Aorta (tissue), 5 donors: Measurements from ENCODE around the gene MAP4K3. TPM values are rescaled to one million over a fixed set of nuclear protein-coding genes. Genes with fewer than 3 reads are reported as not detected.
"Not testable (repeated sequence)": the region's sequence is repeated elsewhere in the genome, so short reads cannot be mapped to it uniquely, and the experiment has no call there.

Experiments
- ATAC-seq: fragments of 200-7000 bp; cut with Tn5 transposase; one replicate; pipeline ENCODE4 v1.9.1; 2022; ENCODE audit warnings: moderate library complexity; ENCODE audit not compliant: low FRiP score
- DNase-seq, 2 donors: peaks; one replicate each; pipeline ENCODE4 v3.0.0-alpha.2; 2020
- H3K27ac ChIP-seq, 2 donors: one replicate each; pipeline ENCODE4 v1.5.1; 2013; ENCODE audit warnings: low read length in 2 of 2, mild to moderate bottlenecking in 2 of 2, moderate library complexity in 2 of 2, control low read depth in 1 of 2, inconsistent platforms in 1 of 2, low read depth in 1 of 2
- H3K27me3 ChIP-seq, 2 donors: one replicate each; pipeline ENCODE4 v1.6.1; 2013; ENCODE audit warnings: control low read depth in 1 of 2, low read length in 1 of 2, mild to moderate bottlenecking in 1 of 2, moderate library complexity in 1 of 2; ENCODE audit not compliant: insufficient read depth in 2 of 2, control insufficient read depth in 1 of 2
- H3K36me3 ChIP-seq, 2 donors: one replicate each; pipeline ENCODE4 v1.6.1; 2013; ENCODE audit warnings: control low read depth in 1 of 2, low read length in 1 of 2, mild to moderate bottlenecking in 1 of 2; ENCODE audit not compliant: insufficient read depth in 2 of 2, control insufficient read depth in 1 of 2
- H3K4me1 ChIP-seq, 2 donors: one replicate each; pipeline ENCODE4 v1.6.1; 2013; ENCODE audit warnings: low read length in 2 of 2, control low read depth in 1 of 2, mild to moderate bottlenecking in 1 of 2, moderate library complexity in 1 of 2; ENCODE audit not compliant: insufficient read depth in 2 of 2, control insufficient read depth in 1 of 2
- H3K4me3 ChIP-seq, 2 donors: one replicate each; pipeline ENCODE4 v1.5.1; 2013; ENCODE audit warnings: low read length in 2 of 2, control low read depth in 1 of 2, mild to moderate bottlenecking in 1 of 2
- H3K9me3 ChIP-seq: one replicate; pipeline ENCODE4 v1.6.1; 2013; ENCODE audit warnings: mild to moderate bottlenecking, low read length; ENCODE audit not compliant: control insufficient read depth
- WGBS, 2 donors: extraction: QIAGEN DNeasy Blood & Tissue Kit; methylation state at CpG; one replicate each; pipeline ENCODE4 v1.1.7; 2013; 5-methylcytosine and 5-hydroxymethylcytosine counted together
- intact Hi-C, 2 donors: fragments of 100-400 bp; cut with DNase I; formaldehyde crosslinking; loops; one replicate each; pipeline versions ENCODE4 v1.14.2 to v1.15.0; 2022
- polyA plus RNA-seq, 2 donors: library from polyadenylated mRNA; stranded (reverse); fragments of 200-250 nt; gene quantifications; one replicate each; pipeline ENCODE4 v1.2.3, GENCODE V29; 2013
- total RNA-seq, 2 donors: library from RNA; stranded (reverse); fragmentation: NEBNext Ultra II Directional; extraction: Animal tissue kit (Norgen Biotek cat#: 25700); gene quantifications; one replicate each; pipeline ENCODE4 v1.2.1, GENCODE V29; 2021
- donor health status: healthy with polysubstance abuse.
- donor health status: Bipolar disorder and iron deficiency.
- donor health status: DM: no; HTN: no; CAD: no.
- donor health status: DM: no; HTN: no; CAD: no.
- donor health status: DM: yes; HTN: yes; CAD: no.

Gene MAP4K3
- total and polyA plus RNA-seq, 4 donors = 13.9 to 50.8 (median 32.9) TPM

DNA sequence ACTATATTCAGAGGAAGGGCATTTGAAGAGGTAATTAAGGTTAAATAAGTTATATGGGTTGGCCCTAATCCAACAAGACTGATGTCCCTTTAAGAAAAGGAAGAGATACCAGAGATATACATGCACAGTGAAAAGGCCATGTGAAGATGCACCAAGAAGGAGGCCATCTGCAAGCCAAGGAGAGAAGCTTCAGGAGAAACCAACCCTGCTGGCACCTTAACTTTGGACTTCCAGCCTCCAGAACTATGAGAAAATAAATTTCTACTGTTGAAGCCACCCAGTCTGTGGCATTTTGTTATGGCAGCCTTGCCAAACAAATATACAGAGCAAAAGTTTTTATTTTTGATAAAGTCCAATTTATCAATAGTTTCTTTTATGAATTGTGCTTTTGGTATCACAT is 51.0 kb downstream of the MAP4K3 start:
- peaks cover 4 to 7% of the 10 kb centered on the region in 2 donors for H3K4me1 ChIP-seq
- ATAC-seq (no peak), DNase-seq (no peak)
- no peaks in the 10 kb centered on the region for H3K27me3 ChIP-seq
- H3K27ac ChIP-seq = no peak overlapping the region
- H3K9me3 ChIP-seq = no peaks in the 10 kb centered on the region
- H3K4me3 ChIP-seq = no peak overlapping the region
- H3K36me3 ChIP-seq = no peaks in the 10 kb centered on the region
- intact Hi-C loops = no loop called here

GRCh38 chr2:39385172-39385571 is 51.9 kb downstream of the MAP4K3 start:
- no peak for DNase-seq
- H3K9me3 ChIP-seq = no peaks in the 10 kb centered on the region
- no peak overlapping the region for H3K4me3 ChIP-seq
- no peak for ATAC-seq
- no peaks in the 10 kb centered on the region for H3K27me3 ChIP-seq
- intact Hi-C loops = no loop called here
- H3K36me3 ChIP-seq = no peaks in the 10 kb centered on the region
- no peak overlapping the region for H3K27ac ChIP-seq
- peaks cover 5 to 7% of the 10 kb centered on the region in 2 donors for H3K4me1 ChIP-seq
- WGBS, 2 donors = 96% methylated on average over 2 of the region's 2 CpGs

DNA sequence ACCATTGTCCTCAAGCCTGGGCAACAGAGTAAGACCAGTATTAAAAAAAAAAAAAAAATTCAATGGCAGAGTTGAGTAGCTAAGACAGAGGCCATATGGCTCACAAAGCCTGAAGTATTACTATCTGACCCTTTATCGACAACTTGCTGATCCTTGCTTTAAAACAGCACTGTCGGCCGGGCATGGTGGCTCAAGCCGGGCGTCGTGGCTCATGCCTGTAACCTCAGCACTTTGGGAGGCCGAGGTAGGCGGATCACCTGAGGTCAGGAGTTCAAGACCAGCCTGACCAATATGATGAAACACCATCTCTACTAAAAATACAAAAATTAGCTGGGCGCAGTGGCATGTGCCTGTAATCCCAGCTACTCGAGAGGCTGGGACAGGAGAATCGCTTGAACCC is 53.0 kb downstream of the MAP4K3 start:
- not testable (repeated sequence) for H3K36me3 ChIP-seq, H3K27ac ChIP-seq, ATAC-seq, H3K9me3 ChIP-seq, H3K4me1 ChIP-seq, H3K27me3 ChIP-seq, H3K4me3 ChIP-seq, DNase-seq
- intact Hi-C loops = loop anchor here in 1 of 2 donors (5.0 kb wide), 1 partner anchor 48 kb away; no protein-coding TSS in a partner anchor
- 96 to 97% methylated on average over 9 to 11 of the region's 11 CpGs for WGBS, 2 donors

DNA sequence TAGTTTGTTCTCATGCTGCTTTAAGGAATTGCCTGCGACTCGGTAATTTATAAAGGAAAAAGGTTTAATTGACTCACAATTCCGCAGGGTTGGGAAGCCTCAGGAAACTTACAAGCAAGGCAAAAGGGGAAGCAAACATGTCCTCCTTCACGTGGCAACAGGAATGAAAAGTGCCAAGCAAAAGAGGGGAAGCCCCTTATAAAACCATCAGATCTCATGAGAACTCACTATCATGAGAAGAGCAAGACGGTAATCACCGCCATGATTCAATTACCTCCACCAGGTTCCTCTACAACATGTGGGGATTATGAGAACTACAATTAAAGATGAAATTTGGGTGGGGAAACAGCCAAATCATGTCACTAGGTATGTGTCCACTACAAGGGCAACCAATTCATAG is 53.9 kb downstream of the MAP4K3 start:
- H3K36me3 ChIP-seq = no peaks in the 10 kb centered on the region
- 93 to 94% methylated on average over 6 of the region's 6 CpGs for WGBS, 2 donors
- H3K9me3 ChIP-seq = no peaks in the 10 kb centered on the region
- no peak for ATAC-seq
- H3K4me3 ChIP-seq = no peak overlapping the region
- no peak for DNase-seq
- no peak overlapping the region for H3K27ac ChIP-seq
- no peaks in the 10 kb centered on the region for H3K27me3 ChIP-seq
- intact Hi-C loops = loop anchor here in 1 of 2 donors (5.0 kb wide), 1 partner anchor 49 kb away; no protein-coding TSS in a partner anchor
- H3K4me1 ChIP-seq = peaks cover 3 to 6% of the 10 kb centered on the region in 2 donors

- Histone ChIP-seq H3K27ac (no peak overlapping the region), H3K36me3 (no peaks in the 10 kb centered on the region), H3K27me3 (no peaks in the 10 kb centered on the region), H3K4me1 (peaks cover 3 to 6% of the 10 kb centered on the region in 2 donors), H3K9me3 (no peaks in the 10 kb centered on the region), H3K4me3 (no peak overlapping the region)
- 48% methylated on average over 5 of the region's 5 CpGs for WGBS, 2 donors
- DNase-seq = no peak
- intact Hi-C loops = loop anchor here in 1 of 2 donors (5.0 kb wide), 1 partner anchor 51 kb away; no protein-coding TSS in a partner anchor
- ATAC-seq = no peak
Measured at GRCh38 chr2:39381653-39382052, 55.4 kb downstream of the MAP4K3 start.

- Histone ChIP-seq H3K27me3 (no peaks in the 10 kb centered on the region), H3K9me3 (no peaks in the 10 kb centered on the region), H3K4me1 (peaks cover 3 to 6% of the 10 kb centered on the region in 2 donors), H3K36me3 (peaks cover 0 to 3% of the 10 kb centered on the region in 2 donors), H3K4me3 (no peak overlapping the region), H3K27ac (no peak overlapping the region)
- DNase-seq (no peak), ATAC-seq (peak; percentile 39)
- 18 to 22% methylated on average over 2 of the region's 2 CpGs for WGBS, 2 donors
- intact Hi-C loops = loop anchor here in 1 of 2 donors (5.0 kb wide), 1 partner anchor 52 kb away; no protein-coding TSS in a partner anchor
Measured at GRCh38 chr2:39380525-39381150, 56.4 kb downstream of the MAP4K3 start.

GRCh38 chr2:39379643-39380524 is 57.2 kb downstream of the MAP4K3 start:
- Histone ChIP-seq H3K27me3 (no peaks in the 10 kb centered on the region), H3K27ac (no peak overlapping the region), H3K36me3 (peaks cover 0 to 3% of the 10 kb centered on the region in 2 donors), H3K9me3 (no peaks in the 10 kb centered on the region), H3K4me1 (peaks cover 3 to 6% of the 10 kb centered on the region in 2 donors), H3K4me3 (no peak overlapping the region)
- intact Hi-C loops = loop anchor here (5.0 kb wide), 2 partner anchors 52 to 57 kb away; partner anchors contain the start of gene MAP4K3 (in 1 of the 2)
- no peak for DNase-seq
- peak; percentile 86 for ATAC-seq

- 2 to 5% methylated on average over 1 of the region's 1 CpG for whole genome bisulfite sequencing, 2 donors
- H3K27ac ChIP-seq = no peak overlapping the region
- intact Hi-C loops = loop anchor here in 1 of 2 donors (5.0 kb wide), 1 partner anchor 58 kb away; the partner anchor contains the start of gene MAP4K3
- ATAC-seq (no peak), DNase-seq (no peak)
- H3K4me1 ChIP-seq = peaks cover 3 to 6% of the 10 kb centered on the region in 2 donors
- peaks cover 0 to 3% of the 10 kb centered on the region in 2 donors for H3K36me3 ChIP-seq
- no peak overlapping the region for H3K4me3 ChIP-seq
- H3K9me3 ChIP-seq = no peaks in the 10 kb centered on the region
- H3K27me3 ChIP-seq = no peaks in the 10 kb centered on the region
Measured at GRCh38 chr2:39378968-39379367, 58.1 kb downstream of the MAP4K3 start.
